ENCODE results near the gene DECR2. TPM values are rescaled to one million over a fixed set of nuclear protein-coding genes. Genes with fewer than 3 reads are reported as not detected.
"Not testable (repeated sequence)": the region's sequence is repeated elsewhere in the genome, so short reads cannot be mapped to it uniquely, and the experiment has no call there.

The DECR2 gene
- total RNA-seq, 1 experiment from 2014 or later, result 27.5 TPM

- H3K36me3 ChIP-seq (ENCODE audit: insufficient read depth, low read length, poor library complexity, severe bottlenecking), result peaks cover 8% of the 10 kb centered on the region
- H3K9me3 ChIP-seq (ENCODE audit: low read depth, low read length, poor library complexity, severe bottlenecking), result no peaks in the 10 kb centered on the region
- no peak overlapping the region for H3K4me3 ChIP-seq (ENCODE audit: low read depth, low read length, poor library complexity, severe bottlenecking)
- DNase-seq (ENCODE audit: low spot score), result no peak
- no peaks in the 10 kb centered on the region for H3K27me3 ChIP-seq (replicated peaks; ENCODE audit: insufficient read depth, low read depth, low read length, poor library complexity)
- no peak for TF ChIP-seq EZH2 (IDR thresholded peaks at IDR 0.05; ENCODE audit: borderline replicate concordance, low read depth, low read length, poor library complexity, severe bottlenecking)
- TF ChIP-seq CTCF (conservative IDR thresholded peaks at IDR 0.05; ENCODE audit: low read depth, low read length), result no peak
- no peak overlapping the region for H3K27ac ChIP-seq (ENCODE audit: low read depth, low read length, poor library complexity, severe bottlenecking)
- ChIA-PET POLR2A (ENCODE audit: low non-redundant PET) (no interaction called here), CTCF (no interaction called here)
- BruUV-seq (replicated peaks), result no TSS peak
- intact Hi-C loops (cut with micrococcal nuclease; ENCODE audit: unreplicated experiment), result no loop called here
- no peaks in the 10 kb centered on the region for H3K4me1 ChIP-seq (ENCODE audit: insufficient read depth, low read length, poor library complexity, severe bottlenecking)
Observed at GRCh38 chr16:376817-377418, 24.8 kb upstream of the DECR2 start.

GRCh38 chr16:377419-377951 lies 24.2 kb upstream of the DECR2 start:
- no peaks in the 10 kb centered on the region for H3K27me3 ChIP-seq (replicated peaks; ENCODE audit: insufficient read depth, low read depth, low read length, poor library complexity)
- BruUV-seq (replicated peaks), result no TSS peak
- intact Hi-C loops (cut with micrococcal nuclease; ENCODE audit: unreplicated experiment), result no loop called here
- ChIA-PET CTCF (no interaction called here), POLR2A (ENCODE audit: low non-redundant PET) (no interaction called here)
- DNase-seq (ENCODE audit: low spot score), result no peak
- no peak overlapping the region for H3K4me3 ChIP-seq (ENCODE audit: low read depth, low read length, poor library complexity, severe bottlenecking)
- H3K27ac ChIP-seq (ENCODE audit: low read depth, low read length, poor library complexity, severe bottlenecking), result no peak overlapping the region
- TF ChIP-seq EZH2 (IDR thresholded peaks at IDR 0.05; ENCODE audit: borderline replicate concordance, low read depth, low read length, poor library complexity, severe bottlenecking) (no peak), CTCF (conservative IDR thresholded peaks at IDR 0.05; ENCODE audit: low read depth, low read length) (no peak)
- H3K36me3 ChIP-seq (ENCODE audit: insufficient read depth, low read length, poor library complexity, severe bottlenecking), result peaks cover 8% of the 10 kb centered on the region
- no peaks in the 10 kb centered on the region for H3K4me1 ChIP-seq (ENCODE audit: insufficient read depth, low read length, poor library complexity, severe bottlenecking)
- no peaks in the 10 kb centered on the region for H3K9me3 ChIP-seq (ENCODE audit: low read depth, low read length, poor library complexity, severe bottlenecking)

- CTCF ChIA-PET; BruUV-seq (replicated peaks): not testable (repeated sequence)
Observed at GRCh38 chr16:378113-378820, 23.4 kb upstream of the DECR2 start.

More at GRCh38 chr16:378113-378820, 23.4 kb upstream of the DECR2 start:
- H3K9me3 ChIP-seq (ENCODE audit: low read depth, low read length, poor library complexity, severe bottlenecking); H3K4me1 ChIP-seq (ENCODE audit: insufficient read depth, low read length, poor library complexity, severe bottlenecking); intact Hi-C loops (cut with micrococcal nuclease; ENCODE audit: unreplicated experiment); DNase-seq (ENCODE audit: low spot score); H3K27ac ChIP-seq (ENCODE audit: low read depth, low read length, poor library complexity, severe bottlenecking); H3K27me3 ChIP-seq (replicated peaks; ENCODE audit: insufficient read depth, low read depth, low read length, poor library complexity); H3K4me3 ChIP-seq (ENCODE audit: low read depth, low read length, poor library complexity, severe bottlenecking); H3K36me3 ChIP-seq (ENCODE audit: insufficient read depth, low read length, poor library complexity, severe bottlenecking); POLR2A ChIA-PET (ENCODE audit: low non-redundant PET): not testable (repeated sequence)
